NCI-H187 treated with DMSO at 0.1 percent for 48 hours (cell line): ENCODE measurements around the gene HLCS.

Source experiments
- DNase-seq: peaks from one replicate; lab custom pipeline; 2025; lab: John Stamatoyannopoulos, UW

HLCS gene

GRCh38 chr21:36773117-36773516, 193.4 kb downstream of the HLCS start:
- DNase-seq = no peak

GRCh38 chr21:36769051-36769839, 197.2 kb downstream of the HLCS start:
- no peak for DNase-seq

GRCh38 chr21:36768496-36768895, 198.0 kb downstream of the HLCS start:
- no peak for DNase-seq

GRCh38 chr21:36767096-36767495, 199.4 kb downstream of the HLCS start:
- DNase-seq = no peak

GRCh38 chr21:36766511-36766910, 200.0 kb downstream of the HLCS start:
- DNase-seq = no peak

- no peak for DNase-seq
Measured at GRCh38 chr21:36765229-36765628, 201.2 kb downstream of the HLCS start.

- DNase-seq = no peak
Measured at GRCh38 chr21:36763305-36763704, 203.2 kb downstream of the HLCS start.

- no peak for DNase-seq
Measured at GRCh38 chr21:36762642-36763041, 203.8 kb downstream of the HLCS start.

GRCh38 chr21:36761685-36762084, 204.8 kb downstream of the HLCS start:
- DNase-seq = no peak

- no peak for DNase-seq
Measured at GRCh38 chr21:36759348-36760083, 207.0 kb downstream of the HLCS start.

GRCh38 chr21:36757196-36757595, 209.3 kb downstream of the HLCS start:
- DNase-seq = no peak

- no peak for DNase-seq
Measured at GRCh38 chr21:36756527-36756926, 209.9 kb downstream of the HLCS start.

GRCh38 chr21:36754241-36754898, 212.1 kb downstream of the HLCS start:
- no peak for DNase-seq

- no peak for DNase-seq
Measured at GRCh38 chr21:36753556-36753955, 212.9 kb downstream of the HLCS start.

- no peak for DNase-seq
Measured at GRCh38 chr21:36751383-36751782, 215.1 kb downstream of the HLCS start.

GRCh38 chr21:36750576-36750959, 215.9 kb downstream of the HLCS start:
- DNase-seq = no peak

- DNase-seq = no peak
Measured at GRCh38 chr21:36749935-36750575, 216.4 kb downstream of the HLCS start.

- no peak for DNase-seq
Measured at GRCh38 chr21:36747815-36748383, 218.6 kb downstream of the HLCS start.

GRCh38 chr21:36747041-36747814, 219.2 kb downstream of the HLCS start:
- no peak for DNase-seq

- no peak for DNase-seq
Measured at GRCh38 chr21:36745459-36745858, 221.0 kb downstream of the HLCS start.

- no peak for DNase-seq
Measured at GRCh38 chr21:36744560-36745231, 221.8 kb downstream of the HLCS start.
